Chondrocyte (in vitro differentiated cells): ENCODE measurements around the gene COPS8. TPM values are rescaled to one million over a fixed set of nuclear protein-coding genes. Genes with fewer than 3 reads are reported as not detected.

Source experiments
- DNase-seq: peaks from one replicate; pipeline ENCODE4 v3.0.0; 2021; ENCODE audit warnings: mixed read lengths, low spot score
- H3K27ac Mint-ChIP-seq: one replicate; pipeline ENCODE4 v1.8.0; 2021; ENCODE audit warnings: mild to moderate bottlenecking, moderate library complexity, mixed read lengths; ENCODE audit not compliant: unreplicated experiment
- H3K27me3 Mint-ChIP-seq: 2 replicates; pipeline ENCODE4 v1.8.0; 2021; ENCODE audit warnings: low read depth, mixed read lengths
- H3K36me3 Mint-ChIP-seq: 2 replicates; pipeline ENCODE4 v1.8.0; 2021; ENCODE audit warnings: low read depth, mixed read lengths
- H3K4me1 Mint-ChIP-seq: 2 replicates; pipeline ENCODE4 v1.8.0; 2021; ENCODE audit warnings: low read depth, mild to moderate bottlenecking, mixed read lengths
- H3K4me3 Mint-ChIP-seq: one replicate; pipeline ENCODE4 v1.8.0; 2021; ENCODE audit warnings: mild to moderate bottlenecking, moderate library complexity, mixed read lengths; ENCODE audit not compliant: unreplicated experiment
- H3K9me3 Mint-ChIP-seq: 2 replicates; pipeline ENCODE4 v1.8.0; 2021; ENCODE audit warnings: low read depth, mixed read lengths
- total RNA-seq: library from RNA; stranded (reverse); gene quantifications from 3 replicates; pipeline ENCODE4 v1.2.1, GENCODE V29; 2021
- TF ChIP-seq, protein P1 (sequence below): fragments of 200-600 bp; sonication (generic); IDR thresholded peaks from 2 replicates; pipeline ENCODE4 v1.5.0; 2021; ENCODE audit warnings: antibody characterized with exemption, mild to moderate bottlenecking, moderate library complexity

The COPS8 gene
- total RNA-seq, 1 donor from 2014 or later: 65.8 TPM

DNA sequence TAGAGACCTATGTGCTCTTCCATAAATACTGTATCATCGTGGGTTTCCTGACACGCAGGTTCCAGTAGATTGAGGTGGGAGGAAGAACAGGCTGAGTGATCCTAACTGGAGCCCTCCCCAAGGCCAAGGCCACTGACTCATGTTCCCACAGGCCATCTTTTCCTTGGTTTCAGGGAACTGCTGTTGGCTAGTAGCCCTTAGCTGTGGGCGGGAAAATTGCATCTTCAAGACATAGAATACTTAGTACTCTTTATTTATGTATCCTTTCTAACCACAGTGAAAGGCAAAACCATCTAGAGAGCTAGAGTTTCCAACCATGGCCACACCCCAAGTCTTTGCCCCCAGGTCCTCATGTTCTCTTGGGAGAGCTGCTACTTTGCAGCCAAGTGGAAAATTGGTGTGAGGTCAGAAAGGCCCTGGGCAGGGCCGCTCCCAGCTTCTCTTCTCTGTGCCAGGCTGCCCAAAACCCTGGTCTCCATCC, 55.9 kb downstream of the COPS8 start:
- peaks cover 36% of the 10 kb centered on the region for H3K4me1 Mint-ChIP-seq
- H3K36me3 Mint-ChIP-seq: peaks cover 12% of the 10 kb centered on the region
- peaks cover 17% of the 10 kb centered on the region for H3K9me3 Mint-ChIP-seq
- no peak overlapping the region for H3K4me3 Mint-ChIP-seq
- TF ChIP-seq, protein P1, sequence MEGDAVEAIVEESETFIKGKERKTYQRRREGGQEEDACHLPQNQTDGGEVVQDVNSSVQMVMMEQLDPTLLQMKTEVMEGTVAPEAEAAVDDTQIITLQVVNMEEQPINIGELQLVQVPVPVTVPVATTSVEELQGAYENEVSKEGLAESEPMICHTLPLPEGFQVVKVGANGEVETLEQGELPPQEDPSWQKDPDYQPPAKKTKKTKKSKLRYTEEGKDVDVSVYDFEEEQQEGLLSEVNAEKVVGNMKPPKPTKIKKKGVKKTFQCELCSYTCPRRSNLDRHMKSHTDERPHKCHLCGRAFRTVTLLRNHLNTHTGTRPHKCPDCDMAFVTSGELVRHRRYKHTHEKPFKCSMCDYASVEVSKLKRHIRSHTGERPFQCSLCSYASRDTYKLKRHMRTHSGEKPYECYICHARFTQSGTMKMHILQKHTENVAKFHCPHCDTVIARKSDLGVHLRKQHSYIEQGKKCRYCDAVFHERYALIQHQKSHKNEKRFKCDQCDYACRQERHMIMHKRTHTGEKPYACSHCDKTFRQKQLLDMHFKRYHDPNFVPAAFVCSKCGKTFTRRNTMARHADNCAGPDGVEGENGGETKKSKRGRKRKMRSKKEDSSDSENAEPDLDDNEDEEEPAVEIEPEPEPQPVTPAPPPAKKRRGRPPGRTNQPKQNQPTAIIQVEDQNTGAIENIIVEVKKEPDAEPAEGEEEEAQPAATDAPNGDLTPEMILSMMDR: no peak
- H3K27ac Mint-ChIP-seq: peak overlapping the region; percentile 57
- H3K27me3 Mint-ChIP-seq: no peaks in the 10 kb centered on the region
- no peak for DNase-seq

DNA sequence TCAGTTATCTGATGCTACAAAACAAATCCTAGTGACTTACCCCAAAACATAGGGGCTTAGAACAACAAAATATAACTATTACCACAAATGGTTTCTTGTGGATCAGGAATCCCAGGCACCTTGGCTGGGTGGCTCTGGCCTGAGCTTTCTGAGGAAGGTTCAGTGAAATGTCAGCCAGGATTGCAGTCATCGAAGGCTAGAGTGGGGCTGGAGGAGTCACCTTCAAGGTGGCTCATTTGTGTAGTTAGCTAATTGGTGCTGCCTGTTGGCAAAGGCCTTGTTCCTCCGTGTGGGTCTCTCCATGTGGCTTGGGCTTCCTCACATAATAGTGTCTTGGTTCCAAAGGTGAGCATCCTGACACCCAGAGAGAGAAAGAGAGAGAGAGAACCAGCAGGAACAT, 57.4 kb downstream of the COPS8 start:
- no peak overlapping the region for H3K4me3 Mint-ChIP-seq
- H3K27ac Mint-ChIP-seq: peak overlapping the region; percentile 58
- peaks cover 17% of the 10 kb centered on the region for H3K36me3 Mint-ChIP-seq
- H3K4me1 Mint-ChIP-seq: peaks cover 36% of the 10 kb centered on the region
- H3K9me3 Mint-ChIP-seq: peaks cover 24% of the 10 kb centered on the region
- DNase-seq: no peak
- no peaks in the 10 kb centered on the region for H3K27me3 Mint-ChIP-seq
- TF ChIP-seq, protein P1: no peak

DNA sequence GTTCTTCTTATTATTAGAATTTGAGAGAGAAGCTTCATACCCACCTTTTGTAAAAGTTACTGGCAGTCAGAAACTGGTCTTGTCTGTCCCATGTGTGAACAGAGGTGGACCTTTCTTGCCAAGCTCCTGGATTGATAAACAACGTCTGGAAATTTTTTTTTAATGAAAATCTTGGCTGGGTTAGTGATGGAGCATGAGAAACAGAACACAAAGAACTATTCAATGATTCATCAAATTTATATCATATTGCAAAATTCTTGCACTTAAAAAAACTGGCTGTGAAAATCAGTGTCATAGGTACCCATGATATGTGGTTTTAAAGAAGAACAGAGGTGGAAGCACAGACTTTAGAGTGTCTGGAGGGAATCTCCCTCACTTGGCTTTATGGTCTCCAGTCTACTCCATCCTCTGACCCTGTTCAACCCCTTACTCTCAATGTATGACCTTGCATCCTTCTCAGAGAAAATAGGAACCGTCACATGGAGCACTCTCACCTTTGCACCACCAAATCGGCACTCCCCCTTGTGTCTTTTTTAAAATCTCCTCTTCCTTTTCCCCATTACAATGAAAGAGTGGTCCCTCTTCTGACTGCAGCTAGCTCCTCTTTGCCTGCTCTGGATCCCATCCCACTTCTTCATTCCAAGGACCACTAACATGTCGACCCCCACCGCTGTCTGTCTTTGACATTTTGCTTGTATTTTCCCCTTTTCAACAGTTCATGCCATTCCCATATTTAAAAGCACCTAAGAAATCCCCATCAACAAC, 58.2 kb downstream of the COPS8 start:
- TF ChIP-seq, protein P1: no peak
- Mint-ChIP-seq H3K4me1 (peaks cover 36% of the 10 kb centered on the region), H3K4me3 (no peak overlapping the region), H3K36me3 (peaks cover 18% of the 10 kb centered on the region), H3K9me3 (peaks cover 26% of the 10 kb centered on the region), H3K27ac (peak overlapping the region; percentile 77), H3K27me3 (no peaks in the 10 kb centered on the region)
- DNase-seq: no peak

DNA sequence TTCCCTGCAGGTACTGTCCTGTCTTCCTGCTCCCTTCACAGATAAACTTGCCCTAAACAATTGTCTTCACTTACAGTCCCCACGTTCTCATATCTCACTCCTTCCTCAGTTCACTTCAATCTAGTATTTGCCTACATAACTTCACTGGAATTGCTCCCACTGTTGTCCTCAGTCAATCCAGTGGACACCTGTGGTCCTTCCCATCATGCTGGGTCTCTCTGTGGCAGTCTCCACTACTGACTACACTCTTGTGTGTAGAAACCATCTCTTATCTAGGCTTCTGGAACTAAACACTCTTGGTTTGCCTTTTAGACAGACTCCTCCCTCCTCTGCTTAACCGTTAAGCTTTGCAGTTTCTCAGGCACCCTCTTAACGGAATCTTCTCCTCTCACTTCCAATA, 58.8 kb downstream of the COPS8 start:
- Mint-ChIP-seq H3K9me3 (peaks cover 26% of the 10 kb centered on the region), H3K27me3 (no peaks in the 10 kb centered on the region), H3K27ac (peak overlapping the region; percentile 77), H3K4me1 (peaks cover 43% of the 10 kb centered on the region), H3K36me3 (peaks cover 18% of the 10 kb centered on the region), H3K4me3 (no peak overlapping the region)
- TF ChIP-seq, protein P1: no peak
- no peak for DNase-seq

DNA sequence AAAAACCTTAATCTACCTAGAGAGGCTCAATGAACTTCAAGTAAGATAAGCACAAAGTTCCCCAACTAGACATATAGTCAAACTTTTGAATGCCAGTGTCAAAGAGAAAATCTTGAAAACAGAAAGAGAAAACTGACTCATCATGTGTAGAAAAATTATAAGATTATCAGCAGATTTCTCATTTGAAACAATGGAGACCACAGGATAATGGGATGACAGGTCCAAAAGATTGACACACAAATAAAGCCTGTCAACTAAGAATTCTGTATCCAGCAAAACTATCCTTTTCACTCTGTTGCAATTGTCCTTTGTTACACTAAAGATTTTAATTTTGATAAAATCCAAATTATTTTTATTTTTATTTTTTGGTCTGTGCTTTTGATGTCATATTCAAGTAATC, 61.6 kb downstream of the COPS8 start:
- TF ChIP-seq, protein P1: no peak
- H3K36me3 Mint-ChIP-seq: peaks cover 18% of the 10 kb centered on the region

More for the DNA sequence above, 61.6 kb downstream of the COPS8 start:
- Mint-ChIP-seq H3K27me3 (no peaks in the 10 kb centered on the region), H3K4me1 (peaks cover 35% of the 10 kb centered on the region), H3K4me3 (no peak overlapping the region), H3K9me3 (peaks cover 22% of the 10 kb centered on the region), H3K27ac (no peak overlapping the region)
- DNase-seq: no peak
